Stomach (tissue), 4 donors: Measurements from ENCODE around the gene IL4R.

Experiments used
- EP300 ChIP-seq: sonication (generic); formaldehyde crosslinking; IDR thresholded peaks from one replicate; pipeline ENCODE4 v1.6.1; 2017; ENCODE audit warnings: antibody characterized with exemption
- POLR2A ChIP-seq, 4 donors: fragments of 450-650 bp; IDR thresholded peaks; one replicate each; pipeline ENCODE4 v1.6.1; 2016; ENCODE audit warnings: antibody characterized with exemption in 4 of 4, control low read depth in 2 of 4, mild to moderate bottlenecking in 1 of 4, moderate library complexity in 1 of 4
- POLR2AphosphoS5 ChIP-seq, 3 donors: sonication (generic); formaldehyde crosslinking; IDR thresholded peaks; one replicate each; pipeline ENCODE4 v1.6.1; 2016; ENCODE audit warnings: antibody characterized with exemption in 3 of 3
- TF ChIP-seq, protein P1 (sequence below), 7 experiments: fragments of 450-650 bp in 4 of 7; fragments of 200-600 bp in 3 of 7; sonication (generic) in 3 of 7; IDR thresholded peaks; one replicate each; pipeline ENCODE4 v1.5.1; 2016 to 2019; ENCODE audit warnings: antibody characterized with exemption in 7 of 7, control low read depth in 2 of 7, mild to moderate bottlenecking in 1 of 7

DNA sequence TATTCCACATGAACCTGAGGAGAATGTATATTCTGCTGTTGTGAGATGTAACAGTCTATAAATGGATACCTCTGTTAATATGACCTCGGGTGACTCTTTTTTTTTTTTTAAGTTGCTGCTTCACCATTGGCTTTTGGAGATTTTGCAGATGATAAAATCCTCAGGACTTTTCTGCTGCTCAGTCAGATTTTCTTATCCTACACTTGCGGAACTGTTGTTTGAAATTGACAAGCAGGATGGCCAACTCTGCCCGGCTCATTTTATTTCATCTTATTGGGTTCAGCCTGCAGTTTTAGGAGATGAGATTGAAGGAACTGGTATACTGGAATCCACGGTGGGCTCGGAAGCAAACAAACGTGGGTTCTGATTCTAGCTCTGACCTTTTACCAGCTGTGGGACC is 19.3 kb downstream of the IL4R start:
- TF ChIP-seq, protein P1, sequence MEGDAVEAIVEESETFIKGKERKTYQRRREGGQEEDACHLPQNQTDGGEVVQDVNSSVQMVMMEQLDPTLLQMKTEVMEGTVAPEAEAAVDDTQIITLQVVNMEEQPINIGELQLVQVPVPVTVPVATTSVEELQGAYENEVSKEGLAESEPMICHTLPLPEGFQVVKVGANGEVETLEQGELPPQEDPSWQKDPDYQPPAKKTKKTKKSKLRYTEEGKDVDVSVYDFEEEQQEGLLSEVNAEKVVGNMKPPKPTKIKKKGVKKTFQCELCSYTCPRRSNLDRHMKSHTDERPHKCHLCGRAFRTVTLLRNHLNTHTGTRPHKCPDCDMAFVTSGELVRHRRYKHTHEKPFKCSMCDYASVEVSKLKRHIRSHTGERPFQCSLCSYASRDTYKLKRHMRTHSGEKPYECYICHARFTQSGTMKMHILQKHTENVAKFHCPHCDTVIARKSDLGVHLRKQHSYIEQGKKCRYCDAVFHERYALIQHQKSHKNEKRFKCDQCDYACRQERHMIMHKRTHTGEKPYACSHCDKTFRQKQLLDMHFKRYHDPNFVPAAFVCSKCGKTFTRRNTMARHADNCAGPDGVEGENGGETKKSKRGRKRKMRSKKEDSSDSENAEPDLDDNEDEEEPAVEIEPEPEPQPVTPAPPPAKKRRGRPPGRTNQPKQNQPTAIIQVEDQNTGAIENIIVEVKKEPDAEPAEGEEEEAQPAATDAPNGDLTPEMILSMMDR (IDR thresholded peaks at IDR 0.05), result no peak
- TF ChIP-seq POLR2A (IDR thresholded peaks at IDR 0.05) (no peak), POLR2AphosphoS5 (IDR thresholded peaks at IDR 0.05) (no peak), EP300 (no peak)
